Measurements from ENCODE around the gene FSTL4. TPM values are rescaled to one million over a fixed set of nuclear protein-coding genes. Genes with fewer than 3 reads are reported as not detected.

FSTL4 gene
- total RNA-seq, 1 donor from 2014 or later: not detected

GRCh38 chr5:133467335-133467779, 145.0 kb downstream of the FSTL4 start:
- no peak for DNase-seq (ENCODE audit: low spot score)
- intact Hi-C loops (cut with DNase I): no loop called here

DNA sequence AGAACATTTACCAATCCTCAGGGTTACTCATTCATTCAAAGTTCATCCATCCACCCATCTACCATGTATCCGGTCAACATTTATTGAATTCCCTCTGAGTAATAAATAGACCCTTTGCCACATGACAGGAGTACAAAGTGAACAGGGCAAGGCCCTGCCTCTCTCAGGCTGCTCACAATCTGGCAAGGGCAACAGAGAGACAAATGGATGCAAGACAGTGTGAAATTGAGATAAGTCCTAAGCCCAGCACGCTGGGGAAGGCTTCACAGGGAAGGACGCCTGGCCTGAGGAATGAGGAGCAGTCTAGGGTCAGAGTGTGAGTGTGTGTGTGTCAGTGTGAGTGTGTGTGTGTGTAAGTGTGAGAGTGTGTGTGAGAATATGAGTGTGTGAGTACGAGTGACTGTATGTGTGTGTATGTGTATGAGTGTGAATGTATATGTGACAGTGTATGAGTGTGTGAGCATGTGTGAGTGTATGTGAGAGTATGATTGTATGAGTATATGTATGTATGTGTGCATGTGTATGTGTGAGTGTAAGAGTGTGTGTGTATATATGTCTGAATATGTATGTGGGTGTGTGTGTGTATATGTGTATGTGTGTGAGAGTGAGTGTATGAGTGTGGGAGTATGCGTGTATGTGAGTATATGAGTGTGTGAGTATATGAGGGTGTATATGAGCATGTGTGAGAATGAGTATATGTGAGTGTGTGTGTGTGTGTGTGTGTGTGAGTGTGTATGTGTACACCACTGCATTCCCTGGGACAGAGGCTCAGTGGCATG, 145.6 kb downstream of the FSTL4 start:
- intact Hi-C loops (cut with DNase I): no loop called here
- no peak for DNase-seq (ENCODE audit: low spot score)

GRCh38 chr5:133464013-133464412, 148.3 kb downstream of the FSTL4 start:
- no peak for DNase-seq (ENCODE audit: low spot score)
- intact Hi-C loops (cut with DNase I): no loop called here

GRCh38 chr5:133461796-133462516, 150.4 kb downstream of the FSTL4 start:
- intact Hi-C loops (cut with DNase I): no loop called here
- no peak for DNase-seq (ENCODE audit: low spot score)

GRCh38 chr5:133460172-133460758, 152.1 kb downstream of the FSTL4 start:
- intact Hi-C loops (cut with DNase I): no loop called here
- no peak for DNase-seq (ENCODE audit: low spot score)

- no peak for DNase-seq (ENCODE audit: low spot score)
- intact Hi-C loops (cut with DNase I): no loop called here
These were observed 152.7 kb downstream of the FSTL4 start for GRCh38 chr5:133459474-133460160.

DNA sequence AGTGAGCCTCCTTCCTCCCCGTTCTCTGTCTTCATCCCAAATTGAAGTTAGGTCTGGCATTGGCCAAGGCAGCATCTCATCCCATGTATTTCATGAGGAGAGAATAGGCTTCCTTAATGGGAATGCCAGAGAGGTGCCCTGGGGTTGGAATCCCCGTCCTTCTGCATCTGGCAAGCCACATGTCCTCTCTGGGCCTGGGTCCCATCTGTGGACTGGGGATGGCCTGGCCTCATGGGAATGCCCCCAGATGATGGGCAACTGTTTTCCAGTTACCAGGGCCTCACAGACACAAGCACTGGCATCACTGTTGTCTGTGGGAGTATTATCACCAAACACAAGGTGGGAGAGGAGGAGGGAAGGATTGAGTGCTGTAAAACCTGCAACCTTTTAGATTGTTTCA, 153.9 kb downstream of the FSTL4 start:
- no peak for DNase-seq (ENCODE audit: low spot score)
- intact Hi-C loops (cut with DNase I): no loop called here

GRCh38 chr5:133457439-133458355, 154.6 kb downstream of the FSTL4 start:
- intact Hi-C loops (cut with DNase I): no loop called here
- DNase-seq (ENCODE audit: low spot score): no peak

DNA sequence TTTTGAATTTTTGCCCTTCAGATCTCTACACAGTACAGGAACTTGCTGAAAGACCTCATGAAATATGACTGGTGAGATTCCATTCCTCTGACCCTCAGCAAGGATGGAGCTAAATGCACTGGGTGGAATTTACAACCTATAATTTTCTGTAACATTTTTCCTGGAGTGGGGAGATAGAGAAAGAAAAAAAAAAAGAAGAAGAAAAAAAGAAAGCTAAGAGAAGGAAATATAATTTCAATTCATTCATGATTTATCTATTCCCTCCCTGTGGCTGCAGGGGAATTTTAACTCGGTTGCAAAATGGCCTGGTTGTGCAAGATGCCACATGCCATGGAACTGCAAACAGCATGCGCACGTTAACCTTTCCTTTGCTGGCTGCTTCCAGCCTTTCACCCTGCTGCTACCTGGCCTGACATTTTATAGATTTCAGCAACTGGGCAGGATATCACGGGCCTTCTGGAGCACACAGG, 155.4 kb downstream of the FSTL4 start:
- intact Hi-C loops (cut with DNase I): no loop called here
- DNase-seq (ENCODE audit: low spot score): no peak

- DNase-seq (ENCODE audit: low spot score): no peak
- intact Hi-C loops (cut with DNase I): no loop called here
These were observed 156.7 kb downstream of the FSTL4 start for GRCh38 chr5:133455676-133456075.

DNA sequence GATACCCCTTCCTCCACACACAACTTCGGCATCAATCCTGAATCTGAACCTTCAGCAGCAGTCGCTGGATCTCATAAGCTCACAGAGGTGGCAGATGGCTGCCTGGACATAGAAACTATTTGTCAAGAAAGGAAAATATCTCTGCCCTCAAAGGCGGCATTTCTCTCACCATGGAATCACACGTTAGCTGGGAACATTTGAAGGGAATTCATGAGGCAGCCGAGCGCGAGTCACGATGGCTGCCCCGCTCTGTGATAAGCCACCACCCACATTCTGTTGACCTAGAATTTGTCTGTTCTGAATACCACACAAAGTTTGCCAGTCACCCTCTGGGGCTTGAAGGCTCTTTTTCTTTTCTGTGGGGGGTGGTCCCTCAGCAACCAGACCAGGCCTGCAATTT, 157.9 kb downstream of the FSTL4 start:
- intact Hi-C loops (cut with DNase I): no loop called here
- DNase-seq (ENCODE audit: low spot score): no peak

DNA sequence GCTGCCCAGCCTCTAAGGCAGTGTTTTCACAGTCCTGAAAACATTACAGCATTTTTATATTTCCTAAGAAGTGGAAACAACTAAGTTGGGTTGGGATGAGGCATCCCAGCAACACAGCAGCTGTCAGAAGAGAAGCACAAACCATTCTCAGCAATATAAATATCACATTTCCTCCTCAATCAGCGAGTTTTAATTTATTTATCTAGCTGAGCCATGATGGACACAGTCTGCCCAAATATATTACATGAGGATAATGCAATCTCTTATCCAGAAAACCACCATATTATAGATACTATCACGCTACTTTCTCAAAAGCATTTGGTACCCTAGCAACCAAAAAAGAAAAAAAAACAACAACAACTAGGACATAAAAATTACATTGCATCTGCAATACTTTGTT, 158.5 kb downstream of the FSTL4 start:
- DNase-seq (ENCODE audit: low spot score): no peak
- intact Hi-C loops (cut with DNase I): no loop called here

- DNase-seq (ENCODE audit: low spot score): no peak
- intact Hi-C loops (cut with DNase I): no loop called here
These were observed 159.1 kb downstream of the FSTL4 start for GRCh38 chr5:133453084-133453780.

GRCh38 chr5:133451926-133452325, 160.4 kb downstream of the FSTL4 start:
- intact Hi-C loops (cut with DNase I): no loop called here

DNA sequence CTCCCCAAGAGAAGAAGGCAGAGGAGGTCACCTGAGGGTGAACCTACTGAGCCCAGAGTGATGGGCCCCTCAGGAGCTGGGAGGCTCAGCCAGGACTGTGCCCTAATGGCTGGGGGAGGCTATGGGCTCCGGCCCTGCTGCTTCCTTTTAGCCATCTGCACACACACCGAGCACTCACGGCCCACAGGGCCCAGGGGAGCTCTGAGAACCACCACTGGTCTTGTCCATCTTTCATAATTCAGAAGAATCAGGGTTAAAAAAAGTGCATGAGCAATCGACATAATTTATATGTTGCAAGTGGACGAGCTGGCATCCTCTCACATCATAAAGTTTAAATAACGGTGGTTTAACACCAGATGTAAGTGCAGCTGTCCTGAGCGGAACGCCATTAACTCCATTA, 162.1 kb downstream of the FSTL4 start:
- intact Hi-C loops (cut with DNase I): no loop called here
- DNase-seq (ENCODE audit: low spot score): no peak

More at GRCh38 chr5:133451926-133452325, 160.4 kb downstream of the FSTL4 start:
- DNase-seq (ENCODE audit: low spot score): no peak

DNA sequence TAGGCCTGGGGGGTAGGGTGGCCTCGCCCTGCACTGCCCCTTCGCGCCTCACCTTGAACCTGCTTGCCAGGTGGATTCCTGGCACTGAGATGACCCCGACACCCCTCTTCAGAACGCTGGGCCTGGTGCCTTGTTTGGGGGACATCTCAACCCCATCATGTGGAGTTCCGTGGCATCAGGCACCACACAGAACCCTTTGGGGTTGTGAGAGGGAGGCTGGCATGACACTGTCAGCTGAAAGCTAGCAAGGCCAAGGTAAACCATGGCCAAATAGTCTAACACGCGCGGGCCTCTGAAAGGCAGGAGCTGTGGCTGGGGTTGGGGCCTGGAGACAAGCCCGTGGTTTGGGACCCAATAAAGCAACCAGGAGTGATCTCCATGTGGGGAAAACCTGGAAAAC, 163.2 kb downstream of the FSTL4 start:
- intact Hi-C loops (cut with DNase I): no loop called here
- no peak for DNase-seq (ENCODE audit: low spot score)

GRCh38 chr5:133446440-133446839, 165.9 kb downstream of the FSTL4 start:
- no peak for DNase-seq (ENCODE audit: low spot score)
- intact Hi-C loops (cut with DNase I): no loop called here

DNA sequence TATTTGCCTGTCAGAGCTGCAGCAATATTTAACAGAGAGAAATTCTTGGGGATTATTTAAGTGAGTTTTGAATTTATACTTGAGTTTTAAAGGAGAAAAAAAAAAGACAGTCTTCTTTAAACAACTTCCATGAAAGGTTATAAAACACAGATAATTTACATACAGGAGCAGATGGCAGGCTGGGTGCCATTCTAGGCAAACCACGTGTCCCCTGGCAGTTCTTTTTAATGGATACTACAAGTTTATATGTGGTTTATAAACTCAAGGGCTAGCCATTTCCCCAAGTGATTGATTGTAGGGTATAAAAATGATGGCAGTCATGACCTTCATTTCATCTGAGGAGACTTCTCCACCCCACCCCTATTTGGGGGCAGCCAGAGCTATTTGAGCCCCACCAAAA, 166.6 kb downstream of the FSTL4 start:
- intact Hi-C loops (cut with DNase I): no loop called here
- no peak for DNase-seq (ENCODE audit: low spot score)

All from cardiac septum (tissue), 1 donor.